SIG-M5 treated with dmso at 0.1 percent for 504 hours (cell line): ENCODE results near the gene LOXL3.

ENCODE experiments used
- DNase-seq: peaks from one replicate; lab custom pipeline; 2025; ENCODE audit not compliant: unreplicated experiment; lab: John Stamatoyannopoulos, UW

LOXL3 gene

DNA sequence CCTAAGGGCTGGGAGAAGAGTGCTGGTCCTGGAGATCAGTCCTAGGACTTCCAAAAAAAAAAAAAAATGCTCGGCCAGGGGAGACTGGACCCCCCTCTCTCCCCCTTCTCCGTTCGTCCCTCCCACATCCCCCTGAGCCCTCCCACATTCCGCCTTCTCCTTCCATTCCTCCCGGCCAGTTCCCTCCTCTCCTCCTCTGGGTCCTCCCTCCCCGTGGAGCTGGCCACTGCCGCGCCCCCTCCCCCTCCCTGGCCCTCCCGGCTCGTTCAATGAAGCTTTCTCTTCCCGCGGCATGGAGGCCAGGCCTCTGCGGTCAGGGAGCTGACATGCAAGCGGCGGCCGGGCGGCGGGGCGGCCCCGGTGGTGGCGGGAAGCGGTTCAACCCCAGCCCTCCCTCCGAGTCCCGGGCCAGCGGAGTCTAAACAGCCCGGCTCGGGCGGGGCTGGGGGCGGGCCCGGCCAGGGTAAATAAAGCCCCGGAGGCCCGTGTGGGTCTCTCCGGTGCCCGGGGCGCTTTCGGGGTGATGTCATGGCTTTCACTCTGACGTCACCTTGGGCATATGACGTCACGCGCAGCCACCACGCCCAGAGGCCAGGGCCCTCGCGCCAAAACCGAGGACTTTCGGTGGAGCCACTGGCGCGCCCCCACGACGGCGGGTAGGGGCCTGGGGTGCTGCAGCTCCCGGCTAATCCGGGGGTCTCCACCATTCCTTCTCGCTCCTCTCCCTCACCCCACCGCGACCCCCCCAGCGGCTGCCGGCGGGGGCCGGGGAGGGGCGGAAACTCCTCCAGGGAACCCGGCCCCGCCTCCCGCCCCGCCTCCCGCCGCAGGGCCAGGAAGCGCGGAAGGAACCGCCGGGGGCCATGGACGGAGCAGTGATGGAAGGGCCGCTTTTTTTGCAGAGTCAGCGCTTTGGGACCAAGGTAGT, at the start of gene LOXL3, which contains the start of gene DOK1:
Gene LOXL3 (minus strand): TSS at position 51 of the 928 bp plus-strand sequence. CDS start 1,308 bp downstream, outside the sequence.
Gene DOK1 (plus strand): TSS at position 829 of the 928 bp plus-strand sequence. CDS start 35 bp downstream, at position 864.
- peak; percentile 72 for DNase-seq

DNA sequence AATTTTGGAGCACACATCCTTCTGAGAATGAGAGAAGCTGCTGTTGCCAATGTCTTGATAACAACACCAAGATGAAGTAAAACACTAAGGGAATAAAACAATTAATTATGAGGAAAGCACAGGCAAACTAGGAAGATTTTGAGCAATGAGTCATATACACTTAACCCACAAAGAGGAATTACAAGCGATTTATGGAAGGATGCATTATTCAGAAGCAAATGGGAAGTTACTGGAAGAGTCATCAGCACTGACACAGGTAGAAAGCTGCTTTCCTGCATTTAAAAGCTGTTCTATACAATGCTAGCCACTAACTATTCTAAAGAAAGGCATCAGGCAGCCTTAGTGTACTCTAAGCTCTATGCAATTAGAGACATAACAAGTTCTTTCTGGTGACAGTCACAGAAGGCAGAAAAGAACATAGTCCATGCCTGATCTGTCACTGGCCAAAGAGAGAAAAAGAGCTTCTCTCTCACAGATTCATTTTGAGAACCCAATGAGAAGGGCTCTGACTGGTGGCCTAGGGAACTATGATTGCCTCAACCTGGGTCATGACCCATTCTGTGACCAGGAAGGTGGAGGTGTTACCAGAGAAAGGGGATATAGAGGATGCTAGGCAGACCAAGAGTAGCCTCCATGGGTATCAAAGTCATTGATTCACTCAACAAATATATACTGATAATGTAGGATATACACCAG, 49.0 kb upstream of the LOXL3 start:
- no peak for DNase-seq

DNA sequence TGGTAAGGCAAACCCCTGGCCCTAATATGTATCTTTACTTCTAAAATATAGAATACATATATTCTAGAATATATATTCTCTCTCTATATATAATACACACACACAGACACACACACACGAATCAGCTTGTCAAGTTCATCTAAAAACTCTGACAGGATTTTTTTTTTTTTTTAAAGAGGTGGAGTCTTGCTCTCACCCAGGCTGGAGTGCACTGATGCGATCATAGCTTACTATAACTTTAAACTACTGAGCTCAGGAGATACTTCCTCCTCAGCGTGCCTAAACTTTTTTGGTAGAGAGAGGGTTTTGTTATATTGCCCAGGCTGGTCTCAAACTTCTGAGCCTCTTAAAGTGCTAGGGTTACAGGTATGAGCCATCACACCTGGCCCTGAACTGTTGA, 45.9 kb upstream of the LOXL3 start:
- no peak for DNase-seq

DNA sequence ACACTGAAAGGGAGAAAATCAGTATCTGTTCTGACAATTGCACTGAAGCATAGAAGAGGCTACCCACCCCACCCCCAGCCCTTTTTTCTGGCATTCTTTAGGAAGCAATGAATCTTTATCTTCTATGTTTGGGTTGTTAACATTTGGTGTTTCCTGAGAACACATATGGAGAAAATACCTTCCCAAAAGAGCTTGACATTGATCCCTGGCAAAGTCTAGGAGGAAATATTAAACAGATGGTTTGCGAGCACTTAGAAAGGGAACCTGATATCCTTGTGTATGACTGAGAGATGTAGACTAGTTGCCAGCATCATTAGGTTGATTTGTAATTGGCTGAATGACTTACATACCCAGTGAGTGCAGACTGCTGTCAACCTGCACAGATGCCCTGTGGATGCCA, 43.7 kb upstream of the LOXL3 start:
- no peak for DNase-seq

GRCh38 chr2:74596584-74596983, 42.8 kb upstream of the LOXL3 start:
- no peak for DNase-seq

DNA sequence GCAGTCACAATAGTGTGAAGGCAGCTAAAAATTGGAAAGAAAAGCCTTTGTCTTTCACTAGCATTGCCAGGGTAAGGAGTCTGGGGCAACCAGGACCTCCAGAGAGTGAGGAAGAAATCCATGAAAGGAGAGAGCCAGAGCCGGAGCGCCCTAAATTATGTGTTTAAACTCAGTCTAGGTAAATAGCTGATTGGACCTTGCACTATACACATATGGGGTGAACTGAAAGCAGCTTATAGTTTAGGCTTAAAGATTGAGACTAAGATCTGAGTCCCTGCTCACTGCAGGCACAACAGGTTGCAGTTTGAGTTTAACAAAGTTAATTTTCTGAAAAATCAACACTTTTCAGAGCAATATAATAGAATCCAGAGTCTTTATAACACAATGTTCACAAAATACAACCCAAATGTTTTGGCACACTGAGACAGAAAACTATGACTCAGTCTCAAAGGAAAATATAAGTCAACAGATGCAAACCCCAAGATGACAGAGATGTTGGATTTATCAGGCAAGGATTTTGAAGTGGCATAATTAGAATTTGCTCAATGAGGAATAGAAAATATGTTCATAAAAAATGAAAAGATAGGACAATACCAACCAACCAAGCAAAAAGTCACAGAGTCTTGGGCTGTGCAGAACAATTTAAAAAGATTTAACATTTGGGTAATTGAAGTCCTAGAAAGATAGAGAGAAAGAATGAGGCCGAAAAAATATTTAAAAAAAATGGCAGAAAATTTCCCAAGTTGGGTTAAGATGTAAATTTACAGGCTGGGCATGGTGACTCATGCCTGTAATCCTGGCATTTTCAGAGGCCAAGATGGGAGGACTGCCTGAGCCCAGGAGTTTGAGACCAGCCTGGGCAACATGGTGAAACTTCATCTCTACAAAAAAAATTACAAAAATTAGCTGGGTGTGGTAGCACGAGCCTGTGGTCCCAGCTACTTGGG, 40.4 kb upstream of the LOXL3 start:
- DNase-seq = no peak

DNA sequence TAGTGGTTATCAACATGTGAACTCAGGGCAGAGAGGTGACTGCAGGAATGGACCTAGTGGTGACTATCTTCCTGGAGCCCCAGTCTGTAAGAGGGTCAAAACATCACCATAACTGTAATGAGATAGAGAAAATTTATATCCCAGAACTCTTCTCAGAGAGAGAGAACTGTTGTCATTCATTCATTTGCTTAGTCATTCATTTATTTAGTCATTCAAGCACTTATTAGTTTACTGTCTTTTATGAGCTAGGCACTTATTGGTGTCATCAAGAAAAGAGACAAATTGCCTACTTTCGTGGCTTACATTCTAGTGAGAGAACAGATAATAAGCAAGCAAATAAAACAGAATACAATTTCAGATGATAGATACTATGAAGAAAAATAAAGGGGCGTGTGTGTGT, 34.9 kb upstream of the LOXL3 start:
- no peak for DNase-seq

DNA sequence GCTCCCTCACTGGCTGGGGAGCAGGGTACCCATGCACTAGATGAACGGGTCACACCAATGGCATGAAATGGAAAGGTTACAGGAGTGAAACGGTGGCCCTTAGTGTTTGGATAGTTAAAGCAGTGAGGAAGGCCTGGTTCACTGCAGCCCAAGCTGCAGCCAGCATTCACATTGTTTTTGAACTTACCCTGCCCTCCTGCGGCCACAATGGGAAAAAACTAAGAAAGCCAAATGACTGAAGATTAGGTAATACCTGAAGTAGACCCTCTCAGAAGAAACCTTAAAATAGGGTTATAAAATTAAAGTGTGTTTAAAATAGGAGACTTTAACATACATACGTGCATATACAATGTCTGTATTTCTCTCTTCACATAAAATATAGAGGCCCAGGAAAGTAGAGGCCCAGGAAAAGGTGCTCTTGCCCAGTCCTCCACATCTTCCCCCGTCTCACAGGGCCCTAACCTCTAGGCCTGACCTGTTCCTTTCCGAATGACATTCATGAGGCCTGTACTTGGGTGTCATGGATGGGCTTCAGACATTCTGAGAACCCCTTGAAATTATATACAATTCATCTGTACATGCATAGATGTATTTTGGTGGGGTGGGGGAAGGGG, 34.0 kb upstream of the LOXL3 start:
- DNase-seq = peak; percentile 81

DNA sequence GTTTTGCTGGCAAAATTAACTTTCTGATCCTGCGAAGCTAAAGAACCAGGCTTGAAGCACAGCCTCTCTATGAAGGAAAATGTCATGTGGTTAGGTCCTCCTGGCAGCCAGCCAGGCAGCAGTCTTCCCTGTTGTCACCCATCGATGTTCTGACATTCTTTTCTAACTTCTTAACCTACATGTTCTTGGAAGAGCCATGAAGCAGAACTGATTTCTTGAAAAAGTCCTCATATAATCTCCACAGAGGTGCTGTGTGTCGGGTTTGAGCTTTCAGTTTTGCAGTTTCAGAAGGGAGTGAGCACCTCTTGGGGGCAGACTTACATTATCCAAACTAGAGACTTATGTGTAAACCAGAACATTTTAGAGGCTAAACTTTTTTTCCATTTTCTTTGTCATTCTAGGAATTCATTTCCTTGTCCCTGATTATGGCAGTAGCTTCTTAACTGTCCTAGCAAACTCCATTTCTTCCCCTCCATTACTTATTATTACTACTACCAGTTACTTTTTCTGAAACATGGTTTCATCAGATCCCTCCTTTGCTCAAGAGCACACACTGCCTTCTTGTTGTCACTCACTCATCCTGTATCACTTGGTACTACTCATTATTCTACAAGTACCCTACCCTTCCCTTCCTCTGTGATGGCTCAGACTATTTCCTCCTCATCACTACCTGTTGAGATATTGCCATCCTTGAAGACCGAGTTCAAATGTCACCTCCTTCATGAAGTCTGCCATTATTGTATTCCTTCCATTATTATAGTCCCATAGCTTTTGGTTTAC, 31.9 kb upstream of the LOXL3 start:
- no peak for DNase-seq

- no peak for DNase-seq
Observed at GRCh38 chr2:74584088-74584645, 30.4 kb upstream of the LOXL3 start.

- DNase-seq = no peak
Observed at GRCh38 chr2:74583504-74583903, 29.8 kb upstream of the LOXL3 start.

- DNase-seq = no peak
Observed at GRCh38 chr2:74582184-74582583, 28.4 kb upstream of the LOXL3 start.

DNA sequence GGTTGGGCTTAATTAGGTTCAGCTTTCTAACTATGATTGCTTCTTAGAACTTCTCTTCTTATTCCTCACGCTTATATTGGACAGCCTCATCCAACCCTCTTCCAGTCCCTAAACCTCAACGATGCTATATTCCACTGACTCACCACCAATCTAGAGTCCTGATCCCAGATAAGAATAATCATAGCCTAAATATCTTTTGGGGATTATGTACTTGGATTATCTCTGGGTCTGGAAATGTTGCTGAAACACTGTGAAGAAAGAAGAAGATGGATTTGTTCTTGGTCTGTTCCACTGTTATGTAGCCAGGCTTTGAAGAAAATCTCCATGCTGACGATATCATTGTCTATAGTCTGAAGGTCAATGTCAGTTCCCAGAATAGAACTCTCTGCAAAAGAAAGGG, 27.7 kb upstream of the LOXL3 start:
- no peak for DNase-seq

DNA sequence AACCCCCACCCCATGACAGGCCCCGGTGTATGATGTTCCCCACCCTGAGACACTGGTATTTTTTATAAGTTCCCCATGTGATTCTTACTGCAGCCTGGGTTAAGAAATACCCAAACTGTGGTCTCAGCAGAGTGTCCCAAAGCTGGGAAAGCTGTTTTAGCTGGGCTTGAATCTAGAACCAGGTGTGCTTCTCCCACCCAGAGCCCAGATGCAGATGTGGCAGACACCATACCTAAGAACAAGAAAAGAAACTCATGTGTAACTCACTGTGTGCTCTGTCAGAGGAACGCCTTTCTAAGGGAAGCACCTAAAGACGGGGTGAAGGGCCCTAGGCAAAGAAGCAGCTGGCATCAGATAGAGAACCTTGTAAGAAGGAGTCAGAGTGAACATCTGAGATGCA, 24.7 kb upstream of the LOXL3 start:
- DNase-seq = no peak

DNA sequence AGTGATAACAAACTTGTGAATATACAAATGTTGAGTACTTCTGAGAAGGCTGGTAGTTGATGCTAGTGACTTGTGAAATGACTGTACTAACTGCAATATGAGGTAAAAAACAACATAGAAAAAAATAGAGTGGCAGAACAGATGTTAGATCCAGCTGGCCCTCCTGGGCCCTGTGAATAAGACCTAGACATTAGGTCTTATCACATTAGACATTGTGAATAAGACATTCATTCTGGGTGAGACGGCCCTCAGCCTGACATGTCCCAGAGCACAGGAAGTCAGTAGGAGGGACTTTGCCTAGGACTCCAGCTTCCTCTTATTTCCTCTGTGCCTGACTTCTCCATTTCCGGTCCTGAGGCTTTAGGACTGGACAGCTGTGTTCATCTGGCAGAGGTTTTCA, 23.7 kb upstream of the LOXL3 start:
- DNase-seq = peak; percentile 88

- peak; percentile 91 for DNase-seq
Observed at GRCh38 chr2:74576863-74577229, 23.1 kb upstream of the LOXL3 start.

DNA sequence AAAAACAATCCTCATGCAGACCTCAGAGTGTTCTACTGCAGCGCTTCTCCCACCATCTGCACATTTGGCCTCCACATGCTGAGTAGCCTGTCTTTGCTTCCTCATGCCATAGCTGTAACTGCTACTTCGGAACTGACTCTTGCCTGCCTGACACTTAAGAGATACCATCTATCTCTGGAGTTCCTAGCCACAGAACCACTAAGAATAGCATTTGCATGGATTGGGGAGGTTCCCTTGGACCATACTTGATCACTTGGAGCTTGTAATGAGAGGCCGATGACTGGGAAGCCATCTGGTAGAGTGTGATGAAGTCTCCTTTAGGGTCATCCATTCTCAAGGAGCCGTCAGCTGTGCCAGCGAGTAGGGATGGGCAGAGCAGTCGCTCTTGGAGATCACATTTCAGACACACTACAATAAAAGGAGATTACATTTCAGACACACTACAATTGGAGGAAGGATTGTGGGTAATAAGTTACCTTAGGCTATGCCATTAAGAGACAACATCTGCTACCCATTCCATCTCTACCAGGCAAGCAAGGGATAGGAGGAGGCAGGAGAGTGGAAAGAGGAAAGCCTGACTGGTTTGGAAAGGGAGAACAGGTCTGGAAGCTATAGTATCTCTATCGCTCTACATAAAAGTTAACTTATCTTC, 22.6 kb upstream of the LOXL3 start:
- DNase-seq = no peak

DNA sequence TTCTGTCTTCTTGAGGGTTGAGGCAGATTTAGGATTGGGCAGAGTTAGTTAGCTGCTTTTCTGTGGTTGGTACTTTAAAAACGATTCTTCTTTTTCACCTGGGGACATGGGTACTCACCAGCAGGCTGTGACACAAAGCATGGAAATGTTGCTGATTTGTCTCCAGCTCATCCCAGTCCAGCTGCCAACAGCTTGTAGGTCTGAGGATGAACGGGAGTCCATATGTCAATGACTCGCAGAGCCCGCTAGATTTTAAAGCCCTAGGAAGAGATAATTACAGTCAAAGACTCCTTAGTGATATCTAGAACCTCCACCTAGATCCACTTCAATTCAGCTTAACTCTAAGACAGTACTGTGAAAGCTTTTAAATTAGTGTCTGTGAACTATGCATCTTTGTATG, 21.6 kb upstream of the LOXL3 start:
- no peak for DNase-seq
